Activated T-cell treated with anti-CD3 and anti-CD28 coated beads, Interleukin-2, amount 50 U/mL, for 1 hour (primary cell): ENCODE measurements around the gene SUPT3H.
"Not testable (repeated sequence)": the region's sequence is repeated elsewhere in the genome, so short reads cannot be mapped to it uniquely, and the experiment has no call there.

Experiments
- DNase-seq: peaks from one replicate; pipeline ENCODE4 v3.0.0-alpha.2; 2020

SUPT3H gene

DNA sequence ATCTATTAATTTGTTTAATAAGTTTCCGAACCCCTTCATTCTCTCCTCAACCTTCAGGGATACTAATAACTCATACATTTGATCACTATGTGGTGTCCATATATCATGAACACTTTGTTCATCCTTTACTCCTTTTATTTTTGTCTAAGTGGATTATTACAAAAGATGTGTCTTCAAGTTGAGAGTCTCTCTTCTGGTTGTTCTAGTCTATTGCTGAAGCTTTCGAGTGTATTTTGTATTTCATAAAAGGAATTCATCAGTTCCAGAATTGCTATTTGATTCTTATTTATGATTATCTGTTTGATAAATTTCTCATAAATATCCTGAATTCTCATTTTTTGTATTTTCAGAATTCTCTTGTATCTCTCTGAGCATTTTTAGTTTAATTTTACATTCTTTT is 146.1 kb downstream of the SUPT3H start:
- DNase-seq, result no peak

DNA sequence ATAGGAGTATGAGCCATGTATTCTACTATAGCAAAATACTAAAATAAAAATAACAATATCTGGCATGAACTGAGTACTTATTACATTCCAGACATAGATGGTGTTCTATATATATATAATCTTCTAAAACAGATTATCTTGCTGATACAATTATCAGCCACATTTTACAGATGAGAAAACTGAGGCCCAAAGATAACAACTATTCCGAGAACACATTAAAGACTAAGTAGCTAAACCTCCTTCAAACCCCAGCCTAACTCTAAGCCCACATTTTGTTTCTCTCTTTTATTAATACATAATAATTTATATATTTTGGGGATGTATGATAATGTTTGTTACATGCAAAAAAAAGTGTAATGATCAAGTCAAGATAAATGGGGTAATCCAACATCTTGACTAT is 148.3 kb downstream of the SUPT3H start:
- no peak for DNase-seq

DNA sequence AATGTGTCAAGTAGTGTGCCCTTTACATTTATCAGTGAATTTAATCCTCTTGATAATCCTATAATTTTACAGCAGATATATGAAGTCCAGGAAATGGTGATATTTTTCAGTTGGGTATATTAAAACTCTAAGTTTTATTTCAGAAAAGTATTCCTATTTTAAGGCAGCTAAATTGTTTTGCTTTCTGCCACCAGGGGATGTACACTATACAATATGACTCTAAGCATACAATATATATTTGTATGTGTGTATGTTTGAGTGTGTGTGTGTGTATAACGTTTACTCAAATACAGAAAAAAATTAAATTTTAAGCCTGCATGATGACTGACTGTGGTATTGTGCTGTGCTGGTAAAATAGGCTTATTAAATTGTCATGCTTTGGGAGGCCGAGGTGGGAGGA is 151.7 kb downstream of the SUPT3H start:
- DNase-seq, result no peak

DNA sequence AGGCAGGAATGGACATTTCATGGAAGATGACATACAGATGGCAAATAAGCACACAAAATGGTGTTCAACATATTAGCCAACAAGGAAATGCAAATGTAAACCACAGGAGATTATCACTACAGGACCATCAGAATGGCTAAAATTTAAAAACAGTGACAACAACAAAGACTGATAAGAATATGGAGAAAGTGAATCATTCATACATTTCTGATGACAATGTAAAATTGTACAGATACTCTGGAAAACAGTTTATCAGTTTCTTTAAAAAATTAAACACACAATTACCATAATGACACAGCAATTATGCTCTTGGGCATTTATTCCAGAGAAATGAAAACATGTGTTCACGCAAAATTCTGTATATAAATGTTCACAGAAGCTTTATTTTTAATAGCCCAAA is 155.4 kb downstream of the SUPT3H start:
- no peak for DNase-seq

DNA sequence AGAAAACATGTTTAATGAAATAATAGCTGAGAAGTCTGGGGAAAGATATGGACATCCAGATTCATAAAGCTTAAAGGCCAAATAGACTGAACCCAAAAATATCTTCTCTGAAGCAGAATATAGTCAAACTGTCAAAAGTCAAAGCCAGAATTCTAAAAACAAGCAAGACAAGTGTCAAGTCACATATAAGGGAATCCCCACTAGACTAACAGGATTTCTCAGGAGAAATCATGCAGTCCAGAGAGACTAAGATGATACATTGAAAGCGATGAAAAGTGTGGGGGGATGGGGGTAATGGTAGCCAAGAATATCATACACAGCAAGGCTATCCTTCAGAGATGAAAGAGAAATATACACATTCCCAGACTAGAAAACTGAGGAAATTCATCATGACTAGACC is 162.0 kb downstream of the SUPT3H start:
- no peak for DNase-seq

DNA sequence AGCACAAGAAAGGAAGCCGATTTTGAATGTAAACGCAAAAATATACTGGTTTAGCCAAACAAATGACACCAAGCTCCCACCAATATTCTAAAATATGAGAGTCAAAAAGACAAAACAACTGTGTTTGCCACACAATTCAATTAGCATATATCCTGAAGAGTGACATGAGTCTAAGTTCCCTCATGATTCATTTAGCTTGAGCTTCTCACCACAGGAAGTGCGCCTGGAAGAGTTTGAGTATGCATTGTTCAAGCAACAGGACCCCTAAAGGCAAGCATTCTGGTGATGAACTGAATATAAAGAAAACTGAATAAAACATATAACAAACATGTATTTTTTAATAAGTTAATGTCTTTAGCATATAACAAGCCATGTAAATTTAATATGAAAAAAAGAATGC is 164.8 kb downstream of the SUPT3H start:
- no peak for DNase-seq

DNA sequence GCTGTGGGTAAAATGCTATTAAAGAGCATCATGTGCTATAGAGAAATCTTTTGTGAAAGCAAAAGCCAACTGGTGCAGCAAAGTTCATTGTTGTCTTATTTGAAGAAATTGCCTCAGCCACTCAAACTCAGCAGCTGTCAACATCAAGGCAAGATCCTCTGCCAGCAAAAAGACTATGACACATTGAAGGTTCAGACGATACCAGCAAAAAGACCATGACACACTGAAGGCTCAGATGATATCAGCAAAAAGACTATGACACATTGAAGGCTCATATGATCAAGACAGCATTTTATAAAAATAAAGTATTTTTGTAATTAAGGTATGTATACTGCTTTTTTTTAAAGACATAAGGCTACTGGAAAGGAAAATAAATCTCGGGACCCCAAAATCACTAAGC is 168.0 kb downstream of the SUPT3H start:
- DNase-seq, result no peak

DNA sequence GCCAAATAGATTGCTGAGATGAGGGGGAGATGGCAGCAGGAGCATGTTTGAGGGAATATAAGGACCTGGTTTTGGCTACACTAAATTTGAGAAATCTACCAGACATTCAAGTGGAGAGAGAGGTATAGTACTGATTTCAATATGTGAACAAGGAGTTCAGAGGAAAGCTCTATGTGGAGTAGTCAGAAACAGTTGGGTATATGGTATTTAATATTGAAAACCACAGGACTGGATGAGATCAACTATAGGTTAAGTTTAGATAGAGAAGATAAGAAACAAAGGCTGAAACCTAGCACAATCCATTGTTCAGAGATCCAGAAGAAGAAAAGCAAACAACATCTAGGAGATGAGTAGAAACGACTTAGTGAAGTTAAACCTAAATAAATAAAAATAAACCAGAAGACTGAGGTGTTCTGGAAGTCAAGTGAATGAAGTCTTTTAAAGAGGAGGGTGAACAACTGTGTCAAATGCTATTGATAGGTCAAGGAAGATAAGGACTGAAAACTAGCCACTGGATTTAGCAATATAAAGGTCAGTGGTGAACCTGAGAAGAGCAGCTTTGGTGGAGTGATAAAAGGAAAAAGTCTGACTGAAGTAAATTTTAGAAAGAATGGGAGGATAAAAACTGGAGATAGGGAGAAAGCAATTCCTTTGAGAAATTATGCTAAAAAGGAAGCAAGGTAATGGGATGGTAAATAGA is 170.8 kb downstream of the SUPT3H start:
- no peak for DNase-seq

DNA sequence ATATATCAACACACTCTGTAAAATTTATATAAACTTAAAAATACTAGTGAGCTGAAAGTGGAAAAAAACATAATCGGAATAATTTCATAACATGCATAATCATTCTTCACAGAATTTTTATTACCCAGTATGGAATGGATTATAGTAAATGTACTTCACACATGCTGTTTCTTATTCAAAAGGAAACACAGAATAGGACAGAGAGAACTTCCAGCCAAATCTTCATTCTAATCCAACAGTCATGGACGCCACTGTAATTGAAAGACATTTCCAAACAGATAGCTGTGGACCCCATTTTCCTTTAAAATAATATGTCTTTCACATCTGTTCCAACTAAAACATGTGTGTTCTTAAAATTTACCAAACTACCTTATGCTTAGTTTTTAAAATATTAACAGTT is 176.2 kb downstream of the SUPT3H start:
- DNase-seq, result no peak

DNA sequence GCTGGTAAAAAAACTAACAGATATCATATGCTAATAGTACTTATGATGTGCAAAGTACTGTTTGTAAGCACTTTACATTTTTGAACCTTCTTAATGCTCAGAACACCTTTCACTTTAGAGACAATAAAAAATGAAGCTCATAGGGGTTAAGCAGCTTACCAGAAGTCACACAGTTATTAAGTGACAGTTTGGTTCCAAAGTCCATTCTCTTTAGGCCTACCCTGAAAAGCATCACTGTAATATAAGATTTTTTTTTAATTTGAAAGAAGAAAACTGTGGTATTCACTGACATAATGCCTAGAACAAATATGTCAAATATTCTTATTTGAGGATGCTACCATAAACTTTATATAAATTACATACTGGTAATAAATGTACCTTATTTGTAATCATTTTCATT is 177.2 kb downstream of the SUPT3H start:
- no peak for DNase-seq

DNA sequence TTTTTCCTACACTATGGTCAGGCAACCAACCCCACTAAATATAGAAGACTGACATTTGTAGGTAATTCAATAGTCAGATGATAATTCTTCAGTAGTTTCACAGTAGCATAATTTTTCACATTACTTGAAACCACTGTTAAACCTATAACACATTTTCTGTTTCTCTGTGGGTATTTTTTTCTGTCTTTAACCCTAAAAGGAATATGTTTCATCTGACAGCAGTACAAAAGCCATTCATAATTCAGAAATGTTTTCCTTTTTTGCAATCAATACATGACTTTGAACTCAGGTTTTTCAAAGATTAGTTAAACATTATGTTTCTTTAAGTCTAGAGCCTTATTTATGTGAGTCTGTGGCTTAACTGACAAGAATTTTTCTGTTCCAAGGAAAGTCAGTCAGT is 178.2 kb downstream of the SUPT3H start:
- DNase-seq, result no peak

DNA sequence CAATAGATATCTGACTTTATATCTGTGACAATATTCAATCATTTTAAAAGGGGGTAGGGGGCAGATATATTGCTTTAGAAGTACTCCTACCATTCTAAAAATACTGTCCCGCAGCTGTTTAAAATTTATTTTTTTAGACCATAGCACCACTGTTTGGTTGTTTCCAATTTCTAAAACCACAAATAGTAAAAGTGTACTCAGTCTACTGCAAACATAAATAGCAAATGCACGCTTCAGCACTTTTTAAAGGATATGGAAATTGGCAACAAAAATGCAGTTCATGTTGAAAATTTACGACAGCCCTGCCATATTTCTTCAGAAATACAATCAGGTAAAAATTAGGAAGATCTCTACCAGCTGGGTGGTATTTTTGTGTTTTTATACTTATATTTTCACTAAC is 181.6 kb downstream of the SUPT3H start:
- DNase-seq, result no peak

DNA sequence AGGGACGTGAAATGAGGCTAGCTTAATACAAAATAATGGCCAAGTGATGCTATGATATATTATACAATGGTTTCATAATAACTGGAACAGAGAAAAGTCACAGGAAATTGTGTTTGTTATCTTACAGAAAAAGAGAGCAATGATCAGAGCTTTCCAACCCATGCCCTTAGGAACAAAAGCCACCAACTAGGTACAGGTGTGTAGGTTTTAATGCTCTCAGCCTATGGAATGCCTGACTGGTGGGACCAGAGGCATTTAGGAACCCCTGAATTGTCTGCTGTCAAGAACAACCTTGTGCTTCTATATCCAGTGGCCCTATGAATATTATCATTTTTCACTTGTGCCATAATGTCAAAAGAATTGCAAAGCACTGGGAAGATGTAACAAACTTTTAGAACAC is 182.6 kb downstream of the SUPT3H start:
- DNase-seq, result no peak

DNA sequence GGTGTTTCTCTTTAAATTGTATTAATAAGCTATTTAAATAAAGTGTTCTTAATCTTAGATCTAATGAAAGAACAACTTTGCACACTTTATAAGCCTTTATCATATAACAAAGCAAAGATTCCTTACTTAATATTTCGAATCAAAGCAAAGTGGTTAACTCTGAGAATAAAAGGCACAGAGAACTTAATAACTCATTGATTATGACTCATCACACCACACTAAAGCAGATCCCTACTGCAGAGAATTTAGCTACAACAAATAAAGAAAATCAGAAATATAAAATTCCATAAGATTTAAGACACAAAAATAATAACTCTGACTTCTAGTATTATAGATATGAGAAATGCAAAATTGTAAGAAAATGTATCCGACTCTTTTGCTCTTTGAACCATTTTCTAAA is 185.2 kb downstream of the SUPT3H start:
- no peak for DNase-seq

DNA sequence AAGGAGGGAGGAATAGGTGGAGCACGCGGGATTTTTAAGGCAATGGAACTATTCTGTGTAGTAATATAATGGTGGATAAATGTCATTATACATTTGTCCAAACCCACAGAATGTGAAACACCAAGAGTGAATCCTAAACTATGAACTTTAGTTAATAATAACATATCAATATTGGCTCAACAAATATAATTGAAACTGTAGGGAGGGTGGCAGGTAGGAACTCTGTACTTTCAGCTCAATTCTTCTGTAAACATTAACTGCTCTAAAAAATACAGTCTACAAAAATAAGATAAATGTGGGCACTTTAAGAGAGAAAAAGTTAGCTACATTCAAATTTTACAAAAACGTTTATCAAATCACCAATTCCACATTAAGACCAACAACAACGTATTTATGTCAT is 186.3 kb downstream of the SUPT3H start:
- DNase-seq, result no peak

DNA sequence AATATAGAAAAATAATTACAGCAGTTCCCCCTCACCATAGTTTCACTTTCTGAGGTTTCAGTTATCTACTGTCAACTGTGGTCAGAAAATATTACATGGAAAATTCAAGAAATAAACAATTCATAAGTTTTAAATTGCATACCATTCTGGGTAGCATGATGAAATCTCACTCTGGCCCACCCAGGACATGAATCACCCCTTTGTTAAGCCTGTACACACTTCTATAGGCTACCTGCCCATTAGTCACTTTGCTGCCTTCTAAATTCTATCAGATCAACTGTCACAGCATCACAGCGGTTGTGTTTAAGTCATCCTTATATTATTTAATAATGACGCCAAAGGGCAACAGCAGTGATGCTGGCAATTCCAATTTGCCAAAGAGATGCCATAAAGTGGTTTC is 189.9 kb downstream of the SUPT3H start:
- DNase-seq, result no peak

DNA sequence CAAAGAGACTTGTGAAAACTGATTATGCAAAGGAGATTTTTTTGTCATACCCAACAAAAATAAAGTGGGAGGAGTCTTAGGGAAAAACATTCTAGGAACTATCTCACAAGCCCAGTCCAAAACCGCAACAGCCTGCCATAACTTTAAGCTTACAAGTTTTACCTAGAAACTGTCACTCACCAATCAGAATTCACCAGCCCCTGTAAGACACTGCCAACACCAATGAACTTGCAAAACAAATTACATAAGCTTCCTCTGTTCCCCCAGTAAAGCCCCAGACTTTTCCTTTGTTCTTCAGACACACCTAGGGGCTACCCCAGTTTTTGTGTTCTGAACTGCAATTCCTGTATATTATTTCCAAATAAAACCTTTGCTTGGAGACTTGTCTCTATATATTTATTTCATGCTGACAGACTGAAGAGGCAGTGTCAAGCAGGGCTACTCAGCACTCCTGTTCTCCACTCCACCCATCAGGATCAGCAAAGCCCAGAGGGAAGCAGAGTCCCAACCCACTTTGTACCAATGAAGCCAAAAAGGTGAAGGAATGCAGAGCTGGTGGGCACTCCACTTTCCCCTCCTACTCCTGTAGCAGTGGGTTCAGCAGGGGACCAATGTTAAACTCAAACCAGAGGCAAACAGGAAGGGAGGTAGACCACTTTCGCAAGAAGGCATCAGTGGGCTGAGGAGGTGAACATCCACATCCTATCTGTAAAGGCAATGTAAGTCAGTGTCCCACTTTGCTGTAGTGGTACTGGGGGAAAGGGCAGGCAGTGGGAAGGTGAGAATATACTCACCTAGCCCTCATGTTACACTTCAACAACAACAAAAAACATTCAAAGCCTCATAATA is 192.1 kb downstream of the SUPT3H start:
- no peak for DNase-seq

DNA sequence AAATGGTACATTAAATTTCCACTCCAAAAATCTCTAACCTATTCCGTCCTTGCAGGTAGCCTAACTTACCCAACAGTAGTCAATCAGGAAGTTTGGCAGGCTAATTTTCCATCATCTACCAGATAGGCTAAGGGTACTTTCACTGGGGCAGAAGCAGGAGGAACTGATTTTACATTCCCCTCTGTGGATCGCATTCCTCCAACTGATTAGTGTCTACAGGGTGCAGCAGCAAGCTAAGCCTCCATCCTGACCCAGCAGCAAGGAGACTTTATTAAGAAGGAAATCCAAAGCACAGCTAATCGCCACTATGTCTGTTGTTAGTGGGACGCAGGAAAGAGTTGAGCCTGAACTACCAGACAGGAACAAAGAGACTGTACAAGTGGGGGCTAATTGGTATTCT is 192.8 kb downstream of the SUPT3H start:
- no peak for DNase-seq

DNA sequence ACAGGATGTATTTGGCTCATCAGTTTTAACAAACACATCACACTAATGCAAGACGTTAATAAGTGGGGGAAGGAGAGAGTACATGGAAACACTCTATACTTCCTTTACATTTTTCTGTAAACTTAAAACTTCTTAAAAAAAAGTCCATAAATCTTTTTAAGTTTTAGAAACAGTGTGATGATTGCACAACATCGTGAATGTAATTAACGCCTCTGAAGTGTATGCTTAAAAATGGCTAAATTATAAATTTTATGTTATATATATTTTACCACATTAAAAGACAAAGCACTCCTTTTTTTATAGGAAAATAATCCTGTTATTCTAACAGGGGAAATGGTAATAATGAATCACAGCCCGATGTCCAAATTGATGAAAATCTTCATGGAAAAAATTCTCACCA is 193.7 kb downstream of the SUPT3H start:
- DNase-seq, result no peak

DNA sequence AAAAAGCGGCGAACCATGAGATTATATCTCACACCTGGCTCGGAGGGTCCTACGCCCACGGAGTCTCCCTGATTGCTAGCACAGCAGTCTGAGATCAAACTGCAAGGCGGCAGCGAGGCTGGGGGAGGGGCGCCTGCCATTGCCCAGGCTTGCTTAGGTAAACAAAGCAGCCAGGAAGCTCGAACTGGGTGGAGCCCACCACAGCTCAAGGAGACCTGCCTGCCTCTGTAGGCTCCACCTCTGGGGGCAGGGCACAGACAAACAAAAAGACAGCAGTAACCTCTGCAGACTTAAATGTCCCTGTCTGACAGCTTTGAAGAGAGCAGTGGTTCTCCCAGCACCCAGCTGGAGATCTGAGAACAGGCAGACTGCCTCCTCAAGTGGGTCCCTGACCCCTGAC is 201.4 kb downstream of the SUPT3H start:
- not testable (repeated sequence) for DNase-seq

DNA sequence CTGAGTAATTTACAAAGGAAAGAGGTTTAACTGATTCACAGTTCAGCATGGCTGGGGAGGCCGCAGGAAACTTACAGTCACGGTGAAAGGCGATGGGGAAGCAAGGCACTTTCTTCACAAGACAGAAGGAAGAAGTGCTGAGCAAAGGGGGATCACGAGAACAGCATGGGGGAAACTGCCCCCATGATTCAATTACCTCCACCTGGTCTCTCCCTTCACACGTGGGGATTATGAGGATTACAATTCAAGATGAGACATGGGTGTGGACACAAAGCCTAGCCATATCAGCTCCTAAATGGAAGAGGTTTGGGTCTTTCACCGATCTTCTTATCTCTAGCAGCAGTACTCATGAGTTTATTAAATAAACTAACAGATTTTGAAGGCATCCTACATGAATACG is 202.5 kb downstream of the SUPT3H start:
- no peak for DNase-seq

DNA sequence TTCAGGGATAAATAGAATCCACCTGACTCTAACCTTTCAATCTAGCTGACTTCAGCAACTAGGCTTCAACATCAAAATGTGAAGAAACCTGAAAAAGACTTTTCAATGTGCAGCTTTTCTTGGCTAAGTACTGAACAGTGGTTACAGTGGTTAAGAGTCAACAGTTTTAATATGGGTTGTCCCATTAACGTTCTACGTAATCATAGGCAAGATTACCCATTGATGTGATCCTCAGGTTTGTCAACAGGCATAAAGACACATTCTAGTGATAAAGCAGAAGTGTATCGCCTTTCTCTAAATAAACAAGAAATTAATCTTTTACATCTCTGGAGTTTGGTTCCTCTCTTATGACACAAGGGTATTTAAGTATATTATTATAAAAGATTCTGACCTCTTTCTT is 203.7 kb downstream of the SUPT3H start:
- no peak for DNase-seq

DNA sequence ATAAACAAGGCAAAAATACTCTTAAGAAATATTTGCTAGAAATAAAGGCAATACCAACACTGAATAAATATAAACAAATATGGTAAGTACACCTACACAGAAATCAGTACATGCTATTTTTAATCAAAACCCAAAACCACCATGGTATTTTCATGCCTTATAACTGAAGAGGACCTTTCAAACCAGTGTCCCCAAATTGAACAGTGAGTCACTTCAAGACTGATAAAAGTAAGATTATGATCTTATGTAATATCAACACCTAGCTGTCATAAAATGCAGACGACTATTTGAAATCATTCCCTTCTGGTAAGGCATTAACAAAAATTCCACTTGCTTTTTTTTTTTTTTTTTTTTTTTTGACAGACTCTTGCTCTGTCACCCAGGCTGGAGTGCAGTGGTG is 206.4 kb downstream of the SUPT3H start:
- DNase-seq, result no peak

DNA sequence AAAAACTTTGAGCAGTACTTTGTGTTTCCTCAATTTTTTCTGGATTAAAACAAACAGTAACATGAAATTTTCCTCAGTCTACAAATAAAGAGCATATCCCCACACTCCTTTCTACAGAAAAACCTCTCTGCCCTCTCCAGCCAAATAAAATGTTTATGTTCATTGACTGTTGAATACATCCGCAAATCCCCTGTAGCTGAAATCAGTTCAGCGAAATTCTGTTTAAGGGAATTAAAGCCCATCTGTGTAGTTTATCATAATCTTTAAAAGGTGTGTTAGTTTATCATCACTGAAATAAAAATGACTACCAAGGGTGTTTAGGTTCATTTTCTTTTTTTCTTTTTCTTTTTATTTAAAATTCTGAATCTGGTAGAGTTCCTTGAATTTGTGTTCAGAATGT is 207.4 kb downstream of the SUPT3H start:
- no peak for DNase-seq

DNA sequence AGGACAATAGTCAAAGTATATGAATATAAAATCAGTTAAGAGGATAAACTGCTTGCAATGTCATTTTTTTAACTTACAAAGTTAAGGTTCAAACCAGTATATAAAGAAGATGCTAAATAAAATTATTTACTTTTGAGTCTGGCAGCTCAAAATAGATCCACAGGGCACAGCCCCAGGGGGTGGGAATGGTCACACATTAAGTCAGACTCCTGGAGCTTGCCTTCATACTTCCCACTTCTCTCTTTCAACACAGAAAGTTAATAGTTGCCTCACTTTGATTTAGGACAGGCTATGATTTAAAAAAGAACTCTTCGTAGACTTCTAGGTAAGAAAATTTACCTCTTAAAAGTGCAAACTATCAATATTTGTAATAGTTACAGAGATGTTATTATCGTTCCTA is 207.9 kb downstream of the SUPT3H start:
- no peak for DNase-seq
